ENCODE measurements around the gene GGT6.

The GGT6 gene

GRCh38 chr17:4536742-4537411, 23.5 kb downstream of the GGT6 start:
- no peak for DNase-seq

DNA sequence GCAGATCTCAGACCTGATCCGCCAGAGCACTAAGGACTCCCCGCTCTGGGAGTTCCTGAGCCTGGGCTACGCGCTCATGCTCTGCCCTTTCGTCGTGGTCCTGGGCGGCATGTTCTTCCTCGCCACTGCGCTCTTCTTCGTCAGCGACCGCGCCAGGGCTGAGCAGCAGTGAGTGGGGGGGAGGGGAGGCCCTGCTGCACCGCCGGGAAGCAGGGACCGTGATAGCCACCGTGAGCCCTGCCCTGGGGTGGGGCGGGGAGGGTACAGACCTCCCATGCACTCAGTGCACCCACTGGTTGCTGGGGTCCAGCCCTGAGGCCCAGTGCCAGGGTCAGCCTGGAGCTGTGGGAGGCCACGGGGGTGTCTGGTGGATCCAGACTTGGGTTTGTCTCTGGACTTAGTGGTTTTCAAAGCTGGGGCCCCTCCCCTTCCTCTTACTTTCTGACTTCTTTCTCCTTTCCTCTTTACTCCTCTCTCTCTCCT, 24.1 kb downstream of the GGT6 start:
- no peak for DNase-seq

GRCh38 chr17:4535667-4536258, 24.6 kb downstream of the GGT6 start:
- peak in 1 of 2 donors; percentile 26 for DNase-seq

- peak in 1 of 2 donors; percentile 33 for DNase-seq
Measured at GRCh38 chr17:4534928-4535666, 25.3 kb downstream of the GGT6 start.

DNA sequence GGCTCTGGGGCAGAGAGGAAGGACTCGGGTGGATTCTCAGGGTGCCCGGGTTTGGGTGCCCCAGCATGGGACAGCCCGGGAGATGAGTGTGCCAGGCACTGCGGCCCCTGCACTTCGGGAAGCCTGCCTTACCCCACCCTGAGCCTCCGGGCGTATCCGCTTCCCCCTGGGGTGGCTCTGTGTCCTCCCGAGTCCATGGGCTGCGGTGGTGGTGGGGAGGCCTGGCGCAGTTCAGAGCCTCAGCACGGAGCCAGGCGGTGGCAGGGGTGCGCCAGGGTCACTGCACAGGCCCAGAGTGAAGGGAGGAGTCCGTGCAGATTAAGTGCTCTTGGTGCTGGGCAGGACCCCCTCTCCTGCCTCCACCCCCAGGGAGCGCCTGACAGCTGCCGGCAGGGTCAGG, 25.9 kb downstream of the GGT6 start:
- DNase-seq = no peak

GRCh38 chr17:4533523-4534504, 26.6 kb downstream of the GGT6 start:
- DNase-seq = peak in 1 of 2 donors; percentile 26

DNA sequence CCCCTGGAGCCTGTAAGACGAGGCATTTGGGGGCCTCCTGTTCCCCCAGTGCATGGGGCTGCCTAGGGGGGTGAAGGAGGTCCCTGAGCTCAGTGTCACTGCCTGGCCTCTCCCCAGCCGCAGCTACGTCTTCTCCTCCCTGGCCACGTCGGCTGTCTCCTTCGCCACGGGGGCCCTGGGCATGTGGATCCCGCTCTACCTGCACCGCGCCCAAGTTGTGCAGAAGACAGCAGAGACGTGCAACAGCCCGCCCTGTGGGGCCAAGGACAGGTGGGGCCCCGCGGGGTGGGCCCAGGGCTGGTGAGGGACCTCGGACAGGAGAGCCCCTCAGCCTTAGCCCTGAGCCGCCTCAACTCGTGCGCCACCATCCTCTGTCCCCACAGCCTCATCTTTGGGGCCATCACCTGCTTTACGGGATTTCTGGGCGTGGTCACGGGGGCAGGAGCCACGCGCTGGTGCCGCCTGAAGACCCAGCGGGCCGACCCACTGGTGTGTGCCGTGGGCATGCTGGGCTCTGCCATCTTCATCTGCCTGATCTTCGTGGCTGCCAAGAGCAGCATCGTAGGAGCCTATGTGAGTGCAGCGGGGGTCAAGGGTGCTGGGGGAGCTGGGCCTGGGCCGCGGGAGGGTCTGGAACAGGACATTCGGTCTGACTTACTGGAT, 27.4 kb downstream of the GGT6 start:
- no peak for DNase-seq

GRCh38 chr17:4531988-4532736, 28.2 kb downstream of the GGT6 start:
- no peak for DNase-seq

DNA sequence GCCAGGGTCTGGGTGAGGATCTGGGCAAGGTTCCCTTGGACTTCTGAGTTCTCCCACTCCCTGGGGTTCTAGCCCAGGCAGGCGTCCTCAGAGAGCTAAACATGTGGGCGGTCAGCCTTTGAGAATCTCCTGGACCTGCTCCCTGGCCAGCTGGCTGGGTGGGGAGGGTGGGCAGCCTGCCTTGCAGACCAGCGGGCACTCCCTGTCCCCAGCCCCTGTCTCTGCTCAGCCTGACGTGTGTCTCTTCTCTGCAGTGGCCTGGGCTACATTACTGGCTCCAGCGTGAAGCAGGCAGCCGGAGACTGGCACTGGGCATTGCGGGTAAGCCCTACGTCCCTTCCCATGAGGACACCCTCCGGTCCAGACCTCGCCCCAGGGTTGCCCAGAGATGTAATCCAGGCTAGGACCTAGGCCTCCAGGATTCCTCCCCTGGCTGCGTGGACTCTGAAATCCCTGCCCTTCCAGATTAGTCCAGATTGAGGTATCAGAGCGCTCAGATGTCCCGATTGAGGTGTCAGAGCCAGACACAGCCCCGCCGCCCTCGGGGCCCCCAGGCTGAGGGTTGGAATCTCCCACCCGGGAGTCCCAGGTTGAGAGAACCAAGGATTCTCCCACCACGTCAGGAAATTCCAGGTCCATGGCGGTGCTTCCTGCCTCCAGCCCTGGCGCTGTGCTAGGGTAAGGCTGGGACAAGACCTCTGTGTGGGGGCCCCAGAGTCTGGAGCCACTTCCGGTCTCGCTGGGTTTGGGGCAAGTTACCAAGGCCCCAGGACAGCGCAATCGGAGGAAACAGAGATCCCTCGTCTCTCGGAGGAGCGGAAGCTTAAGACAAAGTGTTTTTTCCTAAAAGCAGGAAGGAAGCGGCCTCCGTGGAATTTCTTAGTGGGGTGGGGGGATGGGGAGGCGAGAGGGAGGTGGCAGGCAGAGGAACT, 29.3 kb downstream of the GGT6 start:
- DNase-seq = no peak

DNA sequence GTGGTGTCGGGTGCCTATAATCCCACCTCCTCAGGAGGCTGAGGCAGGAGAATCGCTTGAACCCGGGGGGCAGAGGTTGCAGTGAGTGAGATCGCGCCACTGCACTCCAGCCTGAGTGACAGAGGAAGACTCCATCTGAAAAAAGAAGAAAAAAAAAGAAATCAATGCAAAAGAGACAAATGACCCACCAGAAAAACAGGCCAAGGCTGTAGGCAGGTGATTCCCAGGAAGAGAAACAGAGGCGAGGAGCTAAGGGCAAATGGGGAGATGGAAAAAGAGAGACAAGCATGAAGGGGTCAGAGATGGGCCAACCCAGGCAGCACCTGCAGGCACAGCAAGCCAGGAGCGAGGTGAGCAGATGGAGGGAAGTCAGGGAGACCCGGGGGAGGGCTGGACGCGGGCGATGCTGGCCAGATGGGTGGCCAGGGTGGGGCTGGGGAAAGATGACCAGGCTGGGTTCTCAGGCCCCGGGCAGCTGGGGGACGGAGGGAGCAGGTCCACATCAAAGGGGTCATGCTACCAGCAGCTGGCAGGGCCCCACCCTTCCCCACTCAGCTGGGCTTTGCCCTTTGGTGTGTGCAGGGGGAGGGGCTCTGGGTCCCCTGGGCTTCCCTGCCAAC, 30.7 kb downstream of the GGT6 start:
- no peak for DNase-seq

DNA sequence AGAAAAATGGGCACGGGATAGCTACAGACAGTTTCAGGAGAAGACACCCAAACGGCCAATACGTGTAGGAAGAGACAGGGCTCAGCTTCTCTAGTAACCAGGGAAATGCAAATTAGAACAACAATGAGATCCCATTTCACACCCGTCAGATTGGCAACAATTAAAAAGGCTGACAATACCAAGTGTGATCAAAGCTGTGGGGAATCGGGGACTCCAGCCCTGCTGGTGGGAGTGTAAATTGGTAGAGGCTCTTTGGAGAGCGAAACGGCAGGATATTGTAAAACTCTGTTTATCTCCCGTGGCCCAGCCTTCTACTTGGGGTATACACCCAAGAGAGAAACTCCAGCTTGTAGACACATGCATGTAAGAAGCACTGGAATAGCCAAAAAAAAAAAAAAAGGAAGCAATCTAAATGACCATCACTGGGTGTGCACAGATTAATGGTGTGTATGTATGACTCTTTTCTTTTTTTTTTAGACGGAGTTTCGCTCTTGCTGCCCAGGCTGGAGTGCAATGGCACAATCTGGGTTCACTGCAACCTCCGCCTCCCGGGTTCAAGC, 32.7 kb downstream of the GGT6 start:
- no peak for DNase-seq

DNA sequence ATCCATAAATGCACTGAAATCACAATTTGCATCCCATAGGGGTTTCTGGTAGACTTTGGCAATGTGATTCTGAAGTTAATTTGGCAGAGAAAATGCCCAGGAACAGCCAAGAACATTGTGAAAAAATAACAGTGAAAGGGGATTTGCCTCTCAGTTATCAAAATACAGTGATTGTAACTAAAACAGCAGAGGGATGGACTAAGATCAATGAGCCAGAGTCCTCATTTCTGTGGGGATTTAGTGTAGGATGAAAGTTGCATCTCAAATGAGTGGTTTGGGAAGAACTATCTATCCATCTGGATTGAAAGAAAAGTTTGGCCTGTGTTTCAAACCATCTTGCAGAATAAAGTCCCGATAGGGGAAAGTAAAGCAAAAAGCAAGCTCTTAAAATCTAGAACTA, 33.2 kb downstream of the GGT6 start:
- DNase-seq = no peak

GRCh38 chr17:4525691-4526397, 34.5 kb downstream of the GGT6 start:
- no peak for DNase-seq

- DNase-seq = no peak
Measured at GRCh38 chr17:4523946-4524345, 36.4 kb downstream of the GGT6 start.

DNA sequence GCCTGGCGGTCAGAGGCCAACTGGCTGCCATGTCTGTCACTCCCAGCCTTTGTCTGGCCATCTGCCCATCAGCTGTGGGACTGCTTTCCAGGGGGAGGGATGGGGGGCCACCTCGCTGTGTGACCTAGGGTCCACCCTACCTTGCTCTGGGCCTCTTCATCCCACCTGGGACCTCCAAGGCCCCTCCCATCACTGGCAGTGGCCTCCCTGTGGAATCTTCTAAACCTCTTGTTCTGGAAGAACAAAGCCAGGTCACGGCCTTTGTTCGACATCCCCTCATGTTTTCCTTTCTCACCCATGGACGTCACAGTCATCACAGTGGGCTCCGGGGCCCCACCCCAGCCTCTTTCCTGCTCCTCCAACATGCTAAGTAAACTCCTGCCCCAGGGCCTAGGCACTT, 37.7 kb downstream of the GGT6 start:
- DNase-seq = no peak

GRCh38 chr17:4520894-4521600, 39.3 kb downstream of the GGT6 start:
- DNase-seq = no peak

- no peak for DNase-seq
Measured at GRCh38 chr17:4520060-4520893, 40.1 kb downstream of the GGT6 start.
